Keratinocyte (primary cell): ENCODE data around the gene PHF23. TPM values are rescaled to one million over a fixed set of nuclear protein-coding genes. Genes with fewer than 3 reads are reported as not detected.
A peak's percentile ranks its signal among the peaks of the same experiment; 100 is the strongest.

Source experiments
- DNase-seq: peaks from one replicate; pipeline ENCODE4 v3.0.0-alpha.2; 2011; ENCODE audit warnings: low read depth, missing footprints, low spot score
- FAIRE-seq: peaks from 2 replicates; lab custom pipeline; 2011; peaks lifted over from hg19 to GRCh38; lab: Jason Lieb, UNC
- H2AFZ ChIP-seq: 2 replicates; pipeline ENCODE4 v1.6.0; 2012; ENCODE audit warnings: low read length, control low read depth, inconsistent platforms; ENCODE audit not compliant: control insufficient read depth
- H3K27ac ChIP-seq: 2 replicates; pipeline ENCODE4 v1.5.1; 2011; ENCODE audit warnings: low read length; ENCODE audit not compliant: control insufficient read depth, insufficient read depth
- H3K27me3 ChIP-seq: 3 replicates; pipeline ENCODE4 v1.6.0; 2011; ENCODE audit warnings: low read length; ENCODE audit not compliant: control insufficient read depth, insufficient read depth; ENCODE audit errors: extremely low read depth
- H3K36me3 ChIP-seq, 2 experiments: 2 replicates in 1 of 2; 3 replicates in 1 of 2; pipeline ENCODE4 v1.5.1; 2011; ENCODE audit warnings: low read length in 2 of 2, mild to moderate bottlenecking in 1 of 2; ENCODE audit not compliant: control insufficient read depth in 2 of 2, insufficient read depth in 2 of 2; ENCODE audit errors: extremely low read depth in 1 of 2
- H3K4me1 ChIP-seq: 3 replicates; pipeline ENCODE4 v1.5.1; 2011; ENCODE audit warnings: low read length; ENCODE audit not compliant: control insufficient read depth, insufficient read depth; ENCODE audit errors: extremely low read depth
- H3K4me2 ChIP-seq: 3 replicates; pipeline ENCODE4 v1.6.0; 2011; ENCODE audit warnings: low read depth, low read length; ENCODE audit not compliant: control insufficient read depth, insufficient read depth; ENCODE audit errors: extremely low read depth
- H3K4me3 ChIP-seq, 3 experiments: fragments of 200-600 bp in 1 of 3; sonication (generic) in 1 of 3; 2 replicates in 2 of 3; 3 replicates in 1 of 3; pipeline ENCODE4 v1.5.1; 2011 to 2016; ENCODE audit warnings: low read length in 3 of 3, mild to moderate bottlenecking in 3 of 3, control low read depth in 2 of 3, inconsistent platforms in 1 of 3, low read depth in 1 of 3, mixed read lengths in 1 of 3, mixed run types in 1 of 3, moderate library complexity in 1 of 3; ENCODE audit not compliant: control insufficient read depth in 2 of 3, insufficient read depth in 2 of 3; ENCODE audit errors: extremely low read depth in 1 of 3
- H3K79me2 ChIP-seq: 2 replicates; pipeline ENCODE4 v1.6.0; 2012; ENCODE audit warnings: low read length; ENCODE audit not compliant: control insufficient read depth, insufficient read depth
- H3K9ac ChIP-seq: 3 replicates; pipeline ENCODE4 v1.6.0; 2011; ENCODE audit warnings: low read length; ENCODE audit not compliant: control insufficient read depth, insufficient read depth; ENCODE audit errors: extremely low read depth
- H3K9me1 ChIP-seq: 3 replicates; pipeline ENCODE4 v1.6.0; 2011; ENCODE audit warnings: low read length; ENCODE audit not compliant: control insufficient read depth, insufficient read depth; ENCODE audit errors: extremely low read depth
- H3K9me3 ChIP-seq: 2 replicates; pipeline ENCODE4 v1.5.1; 2012; ENCODE audit warnings: low read depth, low read length; ENCODE audit not compliant: control insufficient read depth
- H4K20me1 ChIP-seq: 3 replicates; pipeline ENCODE4 v1.6.0; 2011; ENCODE audit warnings: low read length; ENCODE audit not compliant: control insufficient read depth, insufficient read depth; ENCODE audit errors: extremely low read depth
- CTCF ChIP-seq, 3 experiments: IDR thresholded peaks in 1 of 3; conservative IDR thresholded peaks in 1 of 3; optimal IDR thresholded peaks in 1 of 3; 2 replicates in 2 of 3; 3 replicates in 1 of 3; pipeline versions ENCODE3 to v1.5.1; 2011; ENCODE audit warnings: low read length in 3 of 3, mild to moderate bottlenecking in 3 of 3, moderate library complexity in 2 of 3, control low read depth in 1 of 3, inconsistent platforms in 1 of 3; ENCODE audit not compliant: insufficient read depth in 2 of 3; ENCODE audit errors: extremely low read depth in 1 of 3
- EZH2 ChIP-seq: IDR thresholded peaks from one replicate; pipeline ENCODE4 v1.6.1; 2012; ENCODE audit warnings: inconsistent platforms, mild to moderate bottlenecking, low read length, moderate library complexity
- dilution Hi-C: fragments of 300-500 bp; cut with MboI; formaldehyde crosslinking; loops from one replicate; pipeline ENCODE4 v1.7.0; 2020; ENCODE audit warnings: low sequenced_read_pairs; ENCODE audit not compliant: extremely low pct_ligation_motif_present
- polyA plus RNA-seq, 5 experiments: library from polyadenylated mRNA; depleted of rRNA in 3 of 5; stranded (reverse) in 3 of 5; stranded (forward) in 1 of 5; unstranded in 1 of 5; fragments of >200 nt; gene quantifications; 1 replicate in 1 of 5; 2 replicates in 3 of 5; 3 replicates in 1 of 5; pipeline versions ENCODE4 v1.2.1 to v1.2.3, GENCODE V29; 2011 to 2012; ENCODE audit warnings: missing spikeins in 2 of 5, low read depth in 1 of 5, low replicate concordance in 1 of 5

Gene PHF23
- polyA plus RNA-seq, 1 donor (not counting 4 experiments of a cell fraction or from before 2014, with no cell fraction given), result 52.8 TPM

GRCh38 chr17:7236808-7237207, 2.4 kb downstream of the PHF23 start:
- H3K27me3 ChIP-seq, result no peaks in the 10 kb centered on the region
- no peak overlapping the region for H3K4me3 ChIP-seq
- peaks cover 58% of the 10 kb centered on the region for H3K79me2 ChIP-seq
- peaks cover 47% of the 10 kb centered on the region for H3K4me1 ChIP-seq
- peaks cover 15 to 31% of the 10 kb centered on the region in 2 experiments for H3K36me3 ChIP-seq
- dilution Hi-C loops, result no loop called here
- H3K27ac ChIP-seq, result peak overlapping the region; percentile 70
- peaks cover 2% of the 10 kb centered on the region for H4K20me1 ChIP-seq
- H3K9me3 ChIP-seq, result no peaks in the 10 kb centered on the region
- no peak for FAIRE-seq
- H2AFZ ChIP-seq, result no peak overlapping the region
- H3K9me1 ChIP-seq, result peaks cover 2% of the 10 kb centered on the region
- TF ChIP-seq EZH2 (no peak), CTCF (optimal IDR thresholded peaks at IDR 0.05 in 1 of 3, IDR thresholded peaks at IDR 0.05 in 1 of 3, conservative IDR thresholded peaks at IDR 0.05 in 1 of 3; ENCODE audit: extremely low read depth in 1 of 3, insufficient read depth in 2 of 3, low read length in 3 of 3) (no peak)
- H3K4me2 ChIP-seq, result no peak overlapping the region
- H3K9ac ChIP-seq, result no peak overlapping the region
- no peak for DNase-seq

- Histone ChIP-seq H3K4me1 (peaks cover 41% of the 10 kb centered on the region), H3K9me1 (peaks cover 2% of the 10 kb centered on the region), H2AFZ (no peak overlapping the region), H3K27ac (peak overlapping the region; percentile 93), H3K4me3 (no peak overlapping the region), H3K79me2 (peaks cover 60% of the 10 kb centered on the region), H3K9me3 (no peaks in the 10 kb centered on the region), H3K27me3 (no peaks in the 10 kb centered on the region), H3K9ac (peak overlapping the region; percentile 18), H4K20me1 (peaks cover 3% of the 10 kb centered on the region), H3K36me3 (peaks cover 14 to 31% of the 10 kb centered on the region in 2 experiments), H3K4me2 (peak overlapping the region; percentile 9)
- TF ChIP-seq EZH2 (no peak), CTCF (optimal IDR thresholded peaks at IDR 0.05 in 1 of 3, IDR thresholded peaks at IDR 0.05 in 1 of 3, conservative IDR thresholded peaks at IDR 0.05 in 1 of 3; ENCODE audit: extremely low read depth in 1 of 3, insufficient read depth in 2 of 3, low read length in 3 of 3) (no peak)
- DNase-seq (no peak), FAIRE-seq (no peak)
- dilution Hi-C loops, result no loop called here
These were observed 3.3 kb downstream of the PHF23 start for GRCh38 chr17:7235693-7236665.
